DMS53 treated with DMSO at 0.1 percent for 48 hours (cell line): ENCODE measurements around the gene ARF1.

ENCODE experiments used
- DNase-seq: peaks from one replicate; lab custom pipeline; 2025; ENCODE audit not compliant: unreplicated experiment; lab: John Stamatoyannopoulos, UW

The ARF1 gene

DNA sequence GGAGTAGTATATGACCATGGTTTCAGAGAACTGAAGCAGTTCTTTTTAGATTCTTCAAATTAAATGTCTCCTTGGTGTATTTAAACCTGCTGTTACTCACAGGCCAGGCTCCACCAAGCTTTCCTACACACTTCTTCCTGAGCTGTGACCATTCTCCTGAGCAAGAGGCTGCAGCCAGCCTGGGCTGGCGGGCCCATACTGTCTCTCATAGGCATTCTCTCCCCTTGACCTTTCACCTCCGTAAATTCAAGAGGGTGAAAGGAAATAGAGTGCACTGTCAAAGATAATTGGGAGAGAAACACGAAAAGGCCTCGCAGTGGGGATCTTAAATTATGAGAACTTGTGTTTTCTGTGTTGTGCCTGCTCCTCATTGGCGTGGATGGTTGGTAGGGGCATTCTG, 2.3 kb downstream of the ARF1 start:
- DNase-seq, result no peak

DNA sequence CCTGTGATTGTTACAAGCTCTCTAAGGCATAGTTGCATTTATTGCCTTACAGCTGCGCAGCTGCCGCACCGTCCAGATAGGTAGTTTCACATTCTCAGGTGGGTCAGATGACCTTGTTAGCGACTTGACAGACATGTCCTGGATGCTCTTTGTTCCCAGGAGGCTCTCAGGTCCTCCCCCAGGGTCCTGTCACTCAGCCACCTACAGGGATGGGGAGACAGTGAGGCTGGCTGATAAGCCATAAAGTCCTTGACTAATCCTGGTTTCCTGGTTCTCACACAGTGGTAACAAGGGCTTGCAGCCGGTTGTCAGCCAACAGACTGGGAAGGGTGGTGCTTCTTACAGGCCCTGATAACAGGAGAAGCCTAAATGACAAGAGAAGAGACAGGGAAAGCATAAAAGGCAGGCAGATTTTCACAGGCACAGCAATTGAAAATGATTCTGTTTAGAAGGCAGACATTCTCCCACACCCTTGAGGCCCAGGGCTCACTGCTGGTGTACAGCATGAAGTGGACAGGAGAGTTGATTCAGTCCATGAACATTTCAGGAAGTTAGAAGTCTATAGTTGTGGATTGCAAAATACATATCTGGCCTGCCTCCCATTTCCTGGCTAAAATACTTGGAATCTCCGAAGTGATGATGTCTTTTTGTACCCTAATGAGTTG, 2.9 kb downstream of the ARF1 start:
- no peak for DNase-seq

- DNase-seq, result no peak
Measured at GRCh38 chr1:228087771-228088251, 5.3 kb downstream of the ARF1 start.

DNA sequence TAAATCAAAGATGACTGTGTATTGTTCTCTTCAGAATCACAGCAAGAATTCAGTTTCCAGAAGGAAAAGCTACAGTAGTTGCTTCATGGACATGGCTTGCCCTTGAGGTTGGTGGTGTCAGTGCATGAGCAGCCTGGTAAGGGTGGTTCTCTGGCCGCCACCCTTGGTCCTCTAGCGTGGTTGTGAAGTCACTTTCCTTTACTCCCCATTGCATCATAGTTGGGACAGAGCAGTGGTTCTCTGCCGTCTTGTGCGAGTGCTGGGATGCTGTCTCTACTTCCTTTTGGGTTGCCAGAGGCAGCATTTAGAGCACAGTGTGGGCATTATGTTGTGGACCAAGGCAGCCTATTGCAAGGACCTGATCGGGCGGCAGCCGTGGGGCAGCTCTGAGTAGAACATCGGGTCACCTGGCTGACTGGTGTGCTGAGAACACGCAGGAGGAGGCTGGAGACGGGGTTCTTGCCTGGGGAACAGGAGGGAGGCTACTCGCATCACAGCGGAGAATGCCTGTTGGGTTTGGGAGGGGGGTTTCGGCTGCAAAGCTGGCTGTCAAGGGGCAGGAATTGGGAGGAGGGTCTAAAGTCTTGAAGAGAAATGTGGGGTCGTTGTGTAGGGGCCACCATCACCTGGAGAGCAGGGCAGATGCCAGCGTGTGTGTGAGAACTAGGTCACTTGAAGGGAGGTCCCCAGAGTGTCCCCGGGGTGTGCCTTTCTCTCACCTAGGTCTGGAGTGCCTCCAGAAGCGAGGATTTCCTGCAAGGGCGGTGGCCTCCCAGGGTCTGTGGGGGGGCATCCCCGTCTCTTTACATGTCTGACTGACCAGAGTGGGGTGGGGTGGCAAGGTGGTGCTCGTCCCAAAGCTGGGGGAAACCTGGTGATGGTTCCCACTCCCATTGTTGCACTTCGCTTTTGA, 6.3 kb downstream of the ARF1 start:
- DNase-seq, result no peak

- DNase-seq, result no peak
Measured at GRCh38 chr1:228089519-228090380, 7.2 kb downstream of the ARF1 start.

DNA sequence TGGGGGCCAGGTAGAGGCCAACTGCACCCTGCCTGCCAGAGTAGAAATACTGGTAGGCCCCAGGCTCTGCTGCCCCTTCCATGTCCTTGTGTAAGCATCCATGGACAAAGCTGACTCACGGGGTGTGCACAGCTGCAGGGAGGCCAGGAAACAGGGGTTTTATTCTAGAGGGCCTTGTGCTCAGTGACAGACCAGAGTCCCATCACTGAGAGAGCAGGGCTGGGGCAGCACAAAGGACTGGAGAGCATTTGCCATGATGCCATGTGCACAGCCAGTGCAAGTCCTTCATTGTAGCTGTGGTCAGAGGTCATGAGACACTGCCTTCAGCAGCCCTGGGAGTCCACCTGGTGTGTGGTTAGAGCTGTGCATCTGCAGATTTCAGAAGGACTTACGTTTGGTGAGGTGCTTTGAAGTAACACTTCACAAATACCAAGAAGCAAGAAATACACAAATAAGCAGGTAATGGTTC, 8.1 kb downstream of the ARF1 start:
- no peak for DNase-seq

DNA sequence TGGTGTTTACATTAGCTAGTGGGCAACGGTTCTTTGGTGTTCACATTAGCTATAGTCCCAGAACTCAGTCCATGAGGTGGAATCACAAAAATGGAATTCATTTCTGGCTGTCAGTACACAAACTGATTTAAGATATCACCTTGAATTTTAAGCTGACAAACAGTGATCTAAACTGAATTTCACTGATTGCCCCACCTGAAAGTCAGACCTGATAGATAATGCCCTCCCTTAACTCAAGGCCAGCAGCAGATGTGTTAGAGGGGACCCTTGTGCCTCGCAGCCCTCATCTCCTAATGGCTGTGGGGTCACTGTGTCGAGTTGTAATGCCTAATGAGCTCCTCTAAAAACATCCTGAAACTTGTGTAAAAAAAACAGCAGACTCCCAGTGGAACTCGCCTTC, 8.6 kb downstream of the ARF1 start:
- DNase-seq, result no peak

DNA sequence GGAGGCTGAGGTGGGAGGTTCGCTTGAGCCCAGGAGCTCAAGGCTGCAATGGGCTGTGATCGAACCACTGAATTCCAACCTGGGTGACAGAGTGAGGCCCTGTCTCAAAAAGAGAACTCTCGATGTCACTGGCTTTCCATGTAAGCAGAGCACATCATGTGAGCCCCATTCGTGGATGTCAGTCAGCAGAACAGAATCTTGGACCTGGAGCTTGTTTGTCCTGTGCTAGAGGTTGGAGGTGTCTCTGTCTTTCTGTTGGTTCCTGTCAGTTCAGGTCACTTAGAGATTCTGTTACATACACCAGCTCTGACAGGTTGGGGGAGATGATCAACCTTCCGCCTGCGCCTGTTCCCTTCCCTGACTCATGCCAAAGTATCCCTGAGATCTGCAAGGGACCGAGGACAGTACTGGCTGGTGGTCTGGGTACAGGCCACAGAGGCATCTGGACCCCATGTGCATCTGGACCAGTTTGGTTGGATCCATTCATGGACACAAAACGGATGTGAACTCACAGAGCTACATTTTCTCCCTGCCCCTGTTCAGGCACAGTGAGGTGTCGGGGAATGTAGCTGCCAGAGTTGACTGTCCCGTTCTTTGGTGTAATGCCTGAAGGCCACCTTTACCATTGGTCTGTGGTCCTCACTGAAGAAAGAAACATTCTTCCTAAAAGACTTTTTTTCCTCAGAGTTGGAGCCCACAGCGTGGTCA, 10.0 kb downstream of the ARF1 start:
- no peak for DNase-seq

GRCh38 chr1:228093050-228093906, 10.8 kb downstream of the ARF1 start:
- DNase-seq, result no peak

- no peak for DNase-seq
Measured at GRCh38 chr1:228094432-228095016, 12.0 kb downstream of the ARF1 start.

- DNase-seq, result no peak
Measured at GRCh38 chr1:228095161-228095560, 12.7 kb downstream of the ARF1 start.

DNA sequence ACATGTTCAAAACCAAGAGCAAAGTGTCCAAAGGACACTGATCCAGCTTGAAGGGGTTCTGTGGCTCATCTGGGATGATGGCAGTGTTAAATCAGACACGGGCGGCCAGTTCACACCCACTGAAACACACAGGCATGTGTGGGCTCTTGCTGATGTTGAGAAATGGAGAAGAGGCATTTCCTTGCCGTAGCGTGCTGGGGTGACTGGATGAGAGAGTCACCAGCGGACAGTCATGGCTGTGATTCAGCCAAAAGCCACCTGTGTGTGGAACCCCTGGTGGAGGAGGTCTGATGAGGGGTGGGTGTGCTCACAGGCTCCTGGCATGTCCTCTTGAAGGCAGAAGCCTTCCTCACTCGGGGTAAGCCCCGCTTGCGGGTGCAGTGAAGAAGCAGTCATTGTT, 13.4 kb downstream of the ARF1 start:
- no peak for DNase-seq

- no peak for DNase-seq
Measured at GRCh38 chr1:228096416-228097332, 14.2 kb downstream of the ARF1 start.

- no peak for DNase-seq
Measured at GRCh38 chr1:228097333-228098081, 15.0 kb downstream of the ARF1 start.

DNA sequence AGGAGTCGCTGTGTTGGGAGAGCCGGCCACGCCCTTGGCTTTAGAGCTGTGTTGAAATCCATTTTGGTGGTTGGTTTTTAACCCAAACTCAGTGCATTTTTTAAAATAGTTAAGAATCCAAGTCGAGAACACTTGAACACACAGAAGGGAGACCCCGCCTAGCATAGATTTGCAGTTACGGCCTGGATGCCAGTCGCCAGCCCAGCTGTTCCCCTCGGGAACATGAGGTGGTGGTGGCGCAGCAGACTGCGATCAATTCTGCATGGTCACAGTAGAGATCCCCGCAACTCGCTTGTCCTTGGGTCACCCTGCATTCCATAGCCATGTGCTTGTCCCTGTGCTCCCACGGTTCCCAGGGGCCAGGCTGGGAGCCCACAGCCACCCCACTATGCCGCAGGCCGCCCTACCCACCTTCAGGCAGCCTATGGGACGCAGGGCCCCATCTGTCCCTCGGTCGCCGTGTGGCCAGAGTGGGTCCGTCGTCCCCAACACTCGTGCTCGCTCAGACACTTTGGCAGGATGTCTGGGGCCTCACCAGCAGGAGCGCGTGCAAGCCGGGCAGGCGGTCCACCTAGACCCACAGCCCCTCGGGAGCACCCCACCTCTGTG, 15.9 kb downstream of the ARF1 start:
- DNase-seq, result no peak

DNA sequence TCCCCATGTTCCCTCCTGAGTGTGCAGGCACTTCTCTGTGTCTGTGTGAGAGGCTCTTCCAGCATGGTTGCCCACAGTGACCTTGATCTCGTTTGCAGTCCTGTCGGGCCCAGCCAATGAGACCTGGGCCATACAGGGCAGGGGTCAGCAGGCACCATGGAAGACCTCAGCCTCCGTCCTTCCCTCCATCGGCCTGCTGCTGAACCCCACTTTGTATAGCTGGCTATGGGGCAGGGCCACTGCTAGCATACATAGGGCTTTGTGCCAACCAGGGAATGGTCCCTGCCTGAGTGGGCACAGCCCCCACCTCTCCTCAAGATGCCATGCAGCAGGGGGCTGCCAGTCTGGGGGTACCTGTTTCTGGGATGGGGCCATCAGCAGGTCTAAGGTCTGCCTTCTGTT, 16.8 kb downstream of the ARF1 start:
- DNase-seq, result no peak
